Spleen (tissue), 11 donors: Measurements from ENCODE around the gene FGF18. TPM values are rescaled to one million over a fixed set of nuclear protein-coding genes. Genes with fewer than 3 reads are reported as not detected.
A peak's percentile ranks its signal among the peaks of the same experiment; 100 is the strongest.
"Not testable (repeated sequence)": the region's sequence is repeated elsewhere in the genome, so short reads cannot be mapped to it uniquely, and the experiment has no call there.

Experiments
- DNase-seq: peaks from one replicate; pipeline ENCODE4 v3.0.0-alpha.2; 2020
- H3K27ac ChIP-seq, 8 donors: fragments of 200-600 bp; sonication (generic) in 7 of 8; 1 replicate in 4 of 8; 2 replicates in 4 of 8; pipeline versions ENCODE4 v1.5.0 to v1.8.0; 2016 to 2021; ENCODE audit warnings: inconsistent platforms in 4 of 8, mild to moderate bottlenecking in 4 of 8, moderate library complexity in 1 of 8
- H3K27me3 ChIP-seq, 7 donors: fragments of 200-600 bp; sonication (generic) in 6 of 7; replicated peaks in 1 of 7; 1 replicate in 4 of 7; 2 replicates in 3 of 7; pipeline versions ENCODE4 v1.5.0 to v1.8.0; 2016 to 2021; ENCODE audit warnings: inconsistent platforms in 3 of 7, mild to moderate bottlenecking in 1 of 7
- H3K36me3 ChIP-seq, 6 donors: fragments of 200-600 bp; sonication (generic) in 5 of 6; 1 replicate in 4 of 6; 2 replicates in 2 of 6; pipeline versions ENCODE4 v1.5.0 to v1.8.0; 2016 to 2021; ENCODE audit warnings: inconsistent platforms in 2 of 6
- H3K4me1 ChIP-seq, 6 donors: fragments of 200-600 bp; sonication (generic) in 5 of 6; 1 replicate in 3 of 6; 2 replicates in 3 of 6; pipeline versions ENCODE4 v1.5.0 to v1.8.0; 2016 to 2021; ENCODE audit warnings: inconsistent platforms in 3 of 6
- H3K4me3 ChIP-seq, 8 donors: fragments of 200-600 bp; sonication (generic) in 7 of 8; 1 replicate in 4 of 8; 2 replicates in 4 of 8; pipeline versions ENCODE4 v1.5.0 to v1.8.0; 2016 to 2021; ENCODE audit warnings: inconsistent platforms in 4 of 8, mild to moderate bottlenecking in 4 of 8, moderate library complexity in 2 of 8
- H3K9me3 ChIP-seq, 8 donors: fragments of 200-600 bp; sonication (generic) in 7 of 8; 1 replicate in 4 of 8; 2 replicates in 4 of 8; pipeline versions ENCODE4 v1.5.0 to v1.8.0; 2016 to 2021; ENCODE audit warnings: inconsistent platforms in 4 of 8
- POLR2A ChIP-seq, 3 donors: fragments of 450-650 bp; IDR thresholded peaks; one replicate each; pipeline ENCODE4 v1.5.1; 2017; ENCODE audit warnings: antibody characterized with exemption in 3 of 3, mild to moderate bottlenecking in 1 of 3
- POLR2AphosphoS5 ChIP-seq, 3 donors: sonication (generic); formaldehyde crosslinking; IDR thresholded peaks; one replicate each; pipeline ENCODE4 v1.5.1; 2017; ENCODE audit warnings: antibody characterized with exemption in 3 of 3
- WGBS, 5 donors: extraction: QIAGEN DNeasy Blood & Tissue Kit in 3 of 5; methylation state at CpG; one replicate each; pipeline versions ENCODE4 v1.1.5 to v1.1.7; 2013 to 2018; 5-methylcytosine and 5-hydroxymethylcytosine counted together
- intact Hi-C: fragments of 100-400 bp; cut with DNase I; formaldehyde crosslinking; loops from one replicate; pipeline ENCODE4 v1.15.0; 2023; ENCODE audit warnings: low total_unique reads
- polyA plus RNA-seq, 3 donors: library from polyadenylated mRNA; stranded (reverse); fragments of 200-250 nt; gene quantifications; one replicate each; pipeline ENCODE4 v1.2.1, GENCODE V29; 2013
- total RNA-seq, 7 donors: library from RNA; depleted of rRNA in 3 of 7; stranded (reverse); fragments of >200 nt in 3 of 7; fragmentation: NEBNext Ultra II Directional in 4 of 7; extraction: Animal tissue kit (Norgen Biotek cat#: 25700) in 4 of 7; gene quantifications; one replicate each; pipeline versions ENCODE4 v1.1.0 to v1.2.1, GENCODE V29; 2016 to 2021
- TF ChIP-seq, protein P1 (sequence below), 11 experiments: fragments of 200-600 bp in 7 of 11; fragments of 450-650 bp in 4 of 11; sonication (generic) in 4 of 11; IDR thresholded peaks in 8 of 11; conservative IDR thresholded peaks in 3 of 11; 1 replicate in 7 of 11; 2 replicates in 4 of 11; pipeline versions ENCODE4 v1.4.0 to v1.8.0; 2016 to 2021; ENCODE audit warnings: antibody characterized with exemption in 11 of 11, inconsistent platforms in 4 of 11, mild to moderate bottlenecking in 1 of 11
- donor health status: healthy with polysubstance abuse.
- donor health status: DM: no; HTN: no; CAD: no; lungs with moderate emphysema.
- donor health status: DM: no; HTN: no; CAD: no.
- donor health status: Bipolar disorder and iron deficiency.
- donor health status: healthy.
- donor health status: DM: no; HTN: no; CAD: no.
- donor health status: DM: yes; HTN: yes; CAD: no.

The FGF18 gene
- total and polyA plus RNA-seq, 10 donors = 0.22 to 0.74 (median 0.33) TPM; not detected in 1

DNA sequence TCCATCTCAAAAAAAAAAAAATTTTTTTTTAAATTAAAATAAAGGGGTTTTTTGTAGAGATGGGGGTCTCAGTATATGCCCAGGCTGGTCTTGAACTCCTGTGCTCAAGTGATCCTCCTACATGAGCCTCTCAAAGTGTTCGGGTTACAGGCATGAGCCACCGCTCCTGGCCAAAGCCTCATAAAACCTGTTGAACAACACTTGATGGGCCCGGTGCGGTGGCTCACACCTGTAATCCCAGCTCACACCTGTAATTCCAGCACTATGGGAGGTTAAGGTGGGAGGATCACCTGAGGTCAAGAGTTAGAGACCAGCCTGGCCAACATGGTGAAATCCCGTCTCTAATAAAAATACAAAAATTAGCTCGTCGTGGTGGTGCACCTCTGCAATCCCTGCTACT, 39.5 kb upstream of the FGF18 start:
- H3K27me3 ChIP-seq = no peaks in the 10 kb centered on the region
- H3K27ac ChIP-seq = no peak overlapping the region
- H3K9me3 ChIP-seq = no peaks in the 10 kb centered on the region
- 91 to 97% (median 96%) methylated on average over 7 of the region's 7 CpGs for WGBS, 5 donors
- no peak overlapping the region for H3K4me3 ChIP-seq
- H3K4me1 ChIP-seq = no peaks in the 10 kb centered on the region
- DNase-seq = no peak
- intact Hi-C loops = no loop called here
- TF ChIP-seq POLR2A (IDR thresholded peaks at IDR 0.05) (no peak), POLR2AphosphoS5 (IDR thresholded peaks at IDR 0.05) (no peak)
- TF ChIP-seq, protein P1, sequence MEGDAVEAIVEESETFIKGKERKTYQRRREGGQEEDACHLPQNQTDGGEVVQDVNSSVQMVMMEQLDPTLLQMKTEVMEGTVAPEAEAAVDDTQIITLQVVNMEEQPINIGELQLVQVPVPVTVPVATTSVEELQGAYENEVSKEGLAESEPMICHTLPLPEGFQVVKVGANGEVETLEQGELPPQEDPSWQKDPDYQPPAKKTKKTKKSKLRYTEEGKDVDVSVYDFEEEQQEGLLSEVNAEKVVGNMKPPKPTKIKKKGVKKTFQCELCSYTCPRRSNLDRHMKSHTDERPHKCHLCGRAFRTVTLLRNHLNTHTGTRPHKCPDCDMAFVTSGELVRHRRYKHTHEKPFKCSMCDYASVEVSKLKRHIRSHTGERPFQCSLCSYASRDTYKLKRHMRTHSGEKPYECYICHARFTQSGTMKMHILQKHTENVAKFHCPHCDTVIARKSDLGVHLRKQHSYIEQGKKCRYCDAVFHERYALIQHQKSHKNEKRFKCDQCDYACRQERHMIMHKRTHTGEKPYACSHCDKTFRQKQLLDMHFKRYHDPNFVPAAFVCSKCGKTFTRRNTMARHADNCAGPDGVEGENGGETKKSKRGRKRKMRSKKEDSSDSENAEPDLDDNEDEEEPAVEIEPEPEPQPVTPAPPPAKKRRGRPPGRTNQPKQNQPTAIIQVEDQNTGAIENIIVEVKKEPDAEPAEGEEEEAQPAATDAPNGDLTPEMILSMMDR (IDR thresholded peaks at IDR 0.05 in 8 of 11, conservative IDR thresholded peaks at IDR 0.05 in 3 of 11) = no peak
- H3K36me3 ChIP-seq = no peaks in the 10 kb centered on the region

DNA sequence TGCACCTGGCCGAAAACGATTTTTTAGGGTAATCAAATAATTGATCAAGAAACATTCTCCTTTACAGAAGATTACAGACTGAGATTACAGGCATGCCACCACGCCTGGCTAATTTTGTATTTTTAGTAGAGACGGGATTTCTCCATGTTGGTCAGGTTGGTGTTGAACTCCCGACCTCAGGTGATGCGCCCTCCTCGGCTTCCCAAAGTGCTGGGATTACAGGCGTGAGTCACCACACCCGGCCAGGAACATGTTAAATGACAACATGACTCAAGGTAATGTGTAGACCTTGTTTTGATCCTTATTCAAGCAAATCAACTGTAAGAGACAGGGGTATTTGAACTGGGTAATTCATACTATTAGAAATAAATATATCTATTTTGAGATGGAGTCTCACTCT, 35.0 kb upstream of the FGF18 start:
- WGBS, 5 donors = 93 to 95% (median 94%) methylated on average over 9 of the region's 9 CpGs
- intact Hi-C loops, H3K27ac ChIP-seq, H3K4me3 ChIP-seq, H3K36me3 ChIP-seq, H3K9me3 ChIP-seq, H3K27me3 ChIP-seq, DNase-seq: not testable (repeated sequence)
- H3K4me1 ChIP-seq = peaks cover 3 to 25% (median 12%) of the 10 kb centered on the region in 6 donors

DNA sequence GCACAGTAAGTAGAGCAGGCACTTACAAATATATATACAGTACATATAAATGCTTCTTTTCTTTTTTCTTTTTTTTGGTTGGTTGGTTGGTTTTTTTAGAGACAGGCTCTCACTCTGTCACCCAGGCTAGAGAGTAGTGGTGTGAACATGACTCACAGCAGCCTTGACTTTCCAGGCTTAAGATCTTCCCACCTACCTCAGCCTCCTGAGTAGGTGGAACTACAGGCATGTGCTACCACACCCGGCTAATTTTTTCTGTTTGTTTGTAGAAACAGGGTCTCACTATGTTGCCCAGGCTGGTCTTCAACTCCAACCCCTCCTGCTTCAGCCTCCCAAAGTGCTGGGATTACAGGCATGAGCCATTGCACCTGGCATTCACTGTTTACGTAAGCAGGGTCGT, 34.4 kb upstream of the FGF18 start:
- peaks cover 9 to 31% (median 18%) of the 10 kb centered on the region in 6 donors for H3K4me1 ChIP-seq
- H3K4me3 ChIP-seq, H3K9me3 ChIP-seq, H3K27ac ChIP-seq, DNase-seq, H3K27me3 ChIP-seq, H3K36me3 ChIP-seq, intact Hi-C loops: not testable (repeated sequence)
- WGBS, 5 donors = 81 to 88% (median 85%) methylated on average over 3 of the region's 3 CpGs

DNA sequence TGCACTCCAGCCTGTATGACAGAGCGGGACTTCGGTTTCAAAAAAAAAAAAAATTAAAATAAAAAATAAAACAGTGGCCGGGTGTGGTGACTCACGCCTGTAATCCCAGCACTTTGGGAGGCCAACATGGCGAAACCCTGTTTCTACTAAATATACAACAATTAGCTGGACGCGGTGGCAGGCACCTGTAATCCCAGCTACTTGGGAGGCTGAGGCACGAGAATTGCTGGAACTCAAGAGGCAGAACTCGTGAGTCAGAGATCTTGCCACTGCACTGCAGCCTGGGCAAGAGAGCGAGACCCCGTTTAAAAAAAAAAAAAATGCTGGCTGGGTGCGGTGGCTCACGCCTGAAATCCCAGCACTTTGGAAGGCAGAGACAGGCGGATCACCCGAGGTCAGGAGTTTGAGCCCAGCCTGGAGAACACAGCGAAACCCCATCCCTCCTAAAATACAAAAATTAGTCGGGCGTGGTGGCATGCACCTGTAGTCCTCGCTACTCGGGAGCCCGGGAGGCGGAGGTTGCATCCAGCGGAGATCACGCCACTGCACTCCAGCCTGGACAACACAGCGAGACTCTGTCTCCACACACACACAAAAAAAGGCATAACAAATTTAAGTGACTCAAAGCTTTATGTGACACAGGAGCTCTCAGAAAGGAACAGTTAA, 33.3 kb upstream of the FGF18 start:
- peak; percentile 77 for DNase-seq
- Histone ChIP-seq H3K27me3 (no peaks in the 10 kb centered on the region), H3K4me1 (peaks cover 20 to 42% (median 30%) of the 10 kb centered on the region in 6 donors), H3K4me3 (peak overlapping the region in 2 of 8 donors; percentile 76 to 85), H3K27ac (peak overlapping the region in 1 of 8 donors; percentile 89), H3K36me3 (peaks cover 0 to 10% (median 0%) of the 10 kb centered on the region in 6 donors), H3K9me3 (no peaks in the 10 kb centered on the region)
- TF ChIP-seq POLR2AphosphoS5 (IDR thresholded peaks at IDR 0.05) (no peak), POLR2A (IDR thresholded peaks at IDR 0.05) (no peak)
- TF ChIP-seq, protein P1 (IDR thresholded peaks at IDR 0.05 in 8 of 11, conservative IDR thresholded peaks at IDR 0.05 in 3 of 11) = no peak
- WGBS, 5 donors = 96 to 98% (median 97%) methylated on average over 25 of the region's 25 CpGs
- intact Hi-C loops = no loop called here

DNA sequence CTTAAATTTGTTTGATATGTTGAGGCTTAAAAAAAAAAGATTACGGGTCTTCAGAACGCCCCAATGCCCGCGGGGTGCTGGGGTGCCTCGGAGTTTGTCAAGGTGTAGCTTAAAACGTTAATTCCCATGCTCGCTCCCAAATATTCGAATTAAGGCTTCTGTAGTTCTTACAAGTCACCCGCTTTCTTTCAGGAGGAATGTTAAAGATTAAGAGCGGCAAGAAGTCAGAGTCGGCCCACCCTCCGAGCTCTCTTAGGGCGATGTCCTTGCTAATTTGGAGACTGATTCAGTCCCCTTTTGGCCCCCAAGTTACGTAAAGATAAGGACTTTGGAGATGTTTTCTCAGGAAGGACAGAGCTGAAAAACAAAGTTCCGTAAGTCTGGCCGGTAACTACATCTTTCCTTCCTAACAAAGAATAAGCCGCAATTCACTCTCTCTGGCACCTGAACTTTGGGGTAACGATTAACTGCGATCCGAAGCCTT, 32.5 kb upstream of the FGF18 start:
- Histone ChIP-seq H3K9me3 (no peaks in the 10 kb centered on the region), H3K4me1 (peaks cover 23 to 50% (median 37%) of the 10 kb centered on the region in 6 donors), H3K27me3 (no peaks in the 10 kb centered on the region), H3K4me3 (peak overlapping the region; percentile 75 to 95 (median 83)), H3K27ac (peak overlapping the region; percentile 86 to 95 (median 90)), H3K36me3 (peaks cover 0 to 18% (median 7%) of the 10 kb centered on the region in 6 donors)
- 10 to 18% (median 17%) methylated on average over 20 of the region's 20 CpGs for WGBS, 5 donors
- peak; percentile 67 for DNase-seq
- no peak for TF ChIP-seq POLR2AphosphoS5 (IDR thresholded peaks at IDR 0.05)
- TF ChIP-seq, protein P1 (IDR thresholded peaks at IDR 0.05 in 8 of 11, conservative IDR thresholded peaks at IDR 0.05 in 3 of 11) = no peak
- intact Hi-C loops = no loop called here
